ENCODE results near the gene FNDC1.

GRCh38 chr6:159204605-159205004 is 35.4 kb downstream of the FNDC1 start:
- TF ChIP-seq CTCF (IDR thresholded peaks at IDR 0.05) (no peak), POLR2A (IDR thresholded peaks at IDR 0.05) (no peak)
